GM23338 (cell line): ENCODE results near the gene VARS2. TPM values are rescaled to one million over a fixed set of nuclear protein-coding genes. Genes with fewer than 3 reads are reported as not detected.
A peak's percentile ranks its signal among the peaks of the same experiment; 100 is the strongest.

ENCODE experiments used
- ATAC-seq: fragments of 200-7000 bp; cut with Tn5 transposase; 3 replicates; pipeline ENCODE4 v1.9.1; 2020
- DNase-seq: peaks from one replicate; pipeline ENCODE4 v3.0.0-alpha.2; 2015; ENCODE audit warnings: low spot score
- H2AFZ ChIP-seq: fragments of 200-600 bp; sonication (generic); 2 replicates; pipeline ENCODE4 v1.8.0; 2016; ENCODE audit warnings: antibody characterized with exemption, mild to moderate bottlenecking, moderate library complexity
- H3F3A ChIP-seq: fragments of 200-600 bp; sonication (generic); replicated peaks from 2 replicates; pipeline ENCODE4 v1.8.0; 2017; ENCODE audit warnings: antibody characterized with exemption, mixed run types, low read depth
- H3K27ac ChIP-seq: fragments of 200-600 bp; sonication (generic); 2 replicates; pipeline ENCODE4 v1.6.1; 2016; ENCODE audit warnings: low read depth
- H3K27me3 ChIP-seq: fragments of 200-600 bp; sonication (generic); 2 replicates; pipeline ENCODE4 v1.8.0; 2016; ENCODE audit warnings: mild to moderate bottlenecking, mixed run types, moderate library complexity; ENCODE audit not compliant: insufficient read depth
- H3K36me3 ChIP-seq: fragments of 200-600 bp; sonication (generic); 2 replicates; pipeline ENCODE4 v1.8.0; 2016; ENCODE audit warnings: mild to moderate bottlenecking; ENCODE audit not compliant: insufficient read depth
- H3K4me1 ChIP-seq: fragments of 200-600 bp; sonication (generic); 2 replicates; pipeline ENCODE4 v1.8.0; 2016; ENCODE audit warnings: mild to moderate bottlenecking, moderate library complexity; ENCODE audit not compliant: insufficient read depth
- H3K4me2 ChIP-seq: fragments of 200-600 bp; sonication (generic); 2 replicates; pipeline ENCODE4 v1.7.1; 2017; ENCODE audit warnings: mixed run types
- H3K4me3 ChIP-seq: fragments of 200-600 bp; sonication (generic); 2 replicates; pipeline ENCODE4 v1.6.1; 2016; ENCODE audit warnings: mixed run types
- H3K79me2 ChIP-seq: fragments of 200-600 bp; sonication (generic); replicated peaks from 2 replicates; pipeline ENCODE4 v1.8.0; 2017; ENCODE audit warnings: mild to moderate bottlenecking; ENCODE audit not compliant: insufficient read depth
- H3K9me2 ChIP-seq: fragments of 200-600 bp; sonication (generic); 2 replicates; pipeline ENCODE4 v1.8.0; 2017; ENCODE audit not compliant: insufficient read depth
- H4K20me1 ChIP-seq: fragments of 200-600 bp; sonication (generic); replicated peaks from 2 replicates; pipeline ENCODE4 v1.8.0; 2017; ENCODE audit warnings: mild to moderate bottlenecking; ENCODE audit not compliant: insufficient read depth
- H3K27ac Mint-ChIP-seq: 2 replicates; pipeline ENCODE4 v1.8.0; 2020; ENCODE audit warnings: inconsistent platforms, mild to moderate bottlenecking, moderate library complexity, mixed read lengths
- H3K27me3 Mint-ChIP-seq: 3 replicates; pipeline ENCODE4 v1.8.0; 2022; ENCODE audit warnings: low read depth, mild to moderate bottlenecking, moderate library complexity, mixed read lengths, inconsistent platforms; ENCODE audit not compliant: insufficient read depth, poor library complexity
- H3K36me3 Mint-ChIP-seq: 3 replicates; pipeline ENCODE4 v1.8.0; 2021; ENCODE audit warnings: low read depth, mild to moderate bottlenecking, inconsistent platforms, moderate library complexity, mixed read lengths
- H3K4me1 Mint-ChIP-seq: 3 replicates; pipeline ENCODE4 v1.8.0; 2020; ENCODE audit warnings: mild to moderate bottlenecking, inconsistent platforms, mixed read lengths
- H3K4me3 Mint-ChIP-seq: 3 replicates; pipeline ENCODE4 v1.8.0; 2021; ENCODE audit warnings: moderate library complexity, mild to moderate bottlenecking, inconsistent platforms, mixed read lengths
- H3K9me3 Mint-ChIP-seq: 3 replicates; pipeline ENCODE4 v1.8.0; 2020; ENCODE audit warnings: moderate library complexity, mild to moderate bottlenecking, inconsistent platforms, mixed read lengths
- CREB1 ChIP-seq: fragments of 250-450 bp; sonication (Bioruptor Pico); IDR thresholded peaks from 2 replicates; pipeline ENCODE4 v1.5.0; 2020; ENCODE audit warnings: low read depth, mild to moderate bottlenecking, moderate library complexity
- CTCF ChIP-seq, 2 experiments: fragments of 200-600 bp in 1 of 2; sonication (generic) in 1 of 2; conservative IDR thresholded peaks; 2 replicates each; pipeline versions ENCODE4 v1.5.1 to v1.6.1; 2016 to 2017; ENCODE audit warnings: antibody characterized with exemption in 2 of 2, low read depth in 2 of 2, mild to moderate bottlenecking in 2 of 2, moderate library complexity in 1 of 2
- ETS1 ChIP-seq: IDR thresholded peaks from 2 replicates; pipeline ENCODE4 v1.6.1; 2016; ENCODE audit warnings: antibody characterized with exemption
- EZH2 ChIP-seq: fragments of 200-600 bp; sonication (generic); IDR thresholded peaks from one replicate; pipeline ENCODE4 v1.8.0; 2017; ENCODE audit warnings: antibody characterized with exemption, mild to moderate bottlenecking, low read depth; ENCODE audit not compliant: unreplicated experiment
- EZH2phosphoT487 ChIP-seq: fragments of 200-600 bp; sonication (generic); IDR thresholded peaks from one replicate; pipeline ENCODE4 v1.8.1; 2018; ENCODE audit warnings: antibody characterized with exemption; ENCODE audit not compliant: unreplicated experiment
- JUNB ChIP-seq: IDR thresholded peaks from one replicate; pipeline ENCODE4 v1.6.1; 2016; ENCODE audit warnings: antibody characterized with exemption; ENCODE audit not compliant: unreplicated experiment
- NANOG ChIP-seq: IDR thresholded peaks from 2 replicates; pipeline ENCODE4 v1.6.1; 2016; ENCODE audit warnings: antibody characterized with exemption, borderline replicate concordance
- POLR2AphosphoS5 ChIP-seq: IDR thresholded peaks from 2 replicates; pipeline ENCODE4 v1.6.1; 2016; ENCODE audit warnings: antibody characterized with exemption, low read depth
- REST ChIP-seq: IDR thresholded peaks from one replicate; pipeline ENCODE4 v1.6.1; 2018; ENCODE audit warnings: antibody characterized with exemption; ENCODE audit not compliant: unreplicated experiment
- STAT1 ChIP-seq: IDR thresholded peaks from one replicate; pipeline ENCODE4 v1.6.1; 2016; ENCODE audit warnings: antibody characterized with exemption; ENCODE audit not compliant: unreplicated experiment
- ZNF114 ChIP-seq: fragments of 250-450 bp; sonication (Bioruptor Pico); IDR thresholded peaks from 2 replicates; pipeline ENCODE4 v1.5.0; 2020; ENCODE audit warnings: mild to moderate bottlenecking, moderate library complexity
- ZNF331 ChIP-seq: fragments of 250-450 bp; sonication (Bioruptor Pico); IDR thresholded peaks from 2 replicates; pipeline ENCODE4 v1.5.0; 2020; ENCODE audit warnings: low read depth, mild to moderate bottlenecking, moderate library complexity
- ZNF462 ChIP-seq: fragments of 250-450 bp; sonication (Bioruptor Pico); IDR thresholded peaks from 2 replicates; pipeline ENCODE4 v1.5.0; 2020; ENCODE audit warnings: mild to moderate bottlenecking, moderate library complexity
- polyA plus RNA-seq: library from polyadenylated mRNA; unstranded; fragments of >200 nt; fragmentation: Nextera tagmentation; extraction: Ambion mirVana; gene quantifications from 2 replicates; pipeline ENCODE4 v1.2.1, GENCODE V29; 2016
- total RNA-seq: library from RNA; depleted of rRNA; stranded (reverse); fragments of >200 nt; shearing (Covaris generic); gene quantifications from 2 replicates; pipeline ENCODE4 v1.2.3, GENCODE V29; 2014

VARS2 gene
- total and polyA plus RNA-seq, 2 experiments from 2014 or later: 13.7 to 36.4 TPM

- Mint-ChIP-seq H3K4me1 (peaks cover 60% of the 10 kb centered on the region), H3K27ac (peak overlapping the region; percentile 94), H3K9me3 (no peaks in the 10 kb centered on the region), H3K4me3 (peak overlapping the region; percentile 71), H3K36me3 (peaks cover 36% of the 10 kb centered on the region), H3K27me3 (peaks cover 25% of the 10 kb centered on the region)
- H3K27ac ChIP-seq: peak overlapping the region; percentile 48; the same call in 1 of the 2 replicates
- H3K27me3 ChIP-seq: no peaks in the 10 kb centered on the region
- H3K9me2 ChIP-seq: no peaks in the 10 kb centered on the region
- H3K79me2 ChIP-seq: peaks cover 60% of the 10 kb centered on the region
- peaks cover 38% of the 10 kb centered on the region for H3K4me1 ChIP-seq
- H3K4me2 ChIP-seq: peak overlapping the region; percentile 100
- H3F3A ChIP-seq: peaks cover 16% of the 10 kb centered on the region
- ATAC-seq (no peak), DNase-seq (no peak)
- no peaks in the 10 kb centered on the region; the same call in none of the 2 replicates for H3K36me3 ChIP-seq
- TF ChIP-seq EZH2 (no peak), ZNF114 (CRISPR knock-in tag) (no peak), REST (no peak), CTCF (conservative IDR thresholded peaks at IDR 0.05; ENCODE audit: low read depth in 2 of 2) (no peak), EZH2phosphoT487 (no peak), NANOG (no peak), STAT1 (no peak), ZNF462 (CRISPR knock-in tag) (no peak), CREB1 (CRISPR knock-in tag) (no peak), ETS1 (no peak), JUNB (no peak), ZNF331 (CRISPR knock-in tag) (no peak), POLR2AphosphoS5 (no peak)
- H4K20me1 ChIP-seq: peaks cover 14% of the 10 kb centered on the region
- no peak overlapping the region for H2AFZ ChIP-seq
- H3K4me3 ChIP-seq: peak overlapping the region; percentile 92
Observed at GRCh38 chr6:30886897-30887255, 27.2 kb upstream of the VARS2 start.
